H1 (cell line): Measurements from ENCODE around the gene TGFB1I1.

Experiments used
- CREB1 ChIP-seq: IDR thresholded peaks from 2 replicates; pipeline ENCODE4 v1.6.1; 2012; ENCODE audit warnings: inconsistent platforms
- CTBP2 ChIP-seq: IDR thresholded peaks from 2 replicates; pipeline ENCODE4 v1.7.0; 2011; ENCODE audit warnings: borderline replicate concordance, mild to moderate bottlenecking, moderate library complexity, mixed read lengths, low read length; ENCODE audit not compliant: insufficient read depth, insufficient read length
- CTCF ChIP-seq, 3 experiments: IDR thresholded peaks; 1 replicate in 2 of 3; 2 replicates in 1 of 3; pipeline versions ENCODE4 v1.5.1 to v1.6.1; 2011; ENCODE audit warnings: low read length in 3 of 3, mild to moderate bottlenecking in 3 of 3, inconsistent platforms in 2 of 3, low read depth in 1 of 3, moderate library complexity in 1 of 3; ENCODE audit not compliant: insufficient read depth in 1 of 3; ENCODE audit errors: control extremely low read depth in 1 of 3
- GABPA ChIP-seq: IDR thresholded peaks from 2 replicates; pipeline ENCODE4 v1.6.1; 2011; ENCODE audit warnings: mild to moderate bottlenecking, low read length, moderate library complexity, borderline replicate concordance; ENCODE audit not compliant: insufficient read depth
- HDAC2 ChIP-seq, 2 experiments: fragments of 300-600 bp in 1 of 2; sonication (generic) in 1 of 2; IDR thresholded peaks; 2 replicates each; pipeline ENCODE4 v1.6.1; 2011 to 2012; ENCODE audit warnings: low read depth in 2 of 2, low read length in 2 of 2, mild to moderate bottlenecking in 2 of 2, moderate library complexity in 2 of 2, borderline replicate concordance in 1 of 2, inconsistent platforms in 1 of 2
- NANOG ChIP-seq: IDR thresholded peaks from 2 replicates; pipeline ENCODE4 v1.6.1; 2011; ENCODE audit warnings: low read length, low read depth, mild to moderate bottlenecking, inconsistent platforms; ENCODE audit not compliant: insufficient read depth, poor library complexity, severe bottlenecking
- POLR2A ChIP-seq, 2 experiments: IDR thresholded peaks; 1 replicate in 1 of 2; 2 replicates in 1 of 2; pipeline ENCODE4 v1.6.1; 2011; ENCODE audit warnings: low read depth in 2 of 2, low read length in 2 of 2, mild to moderate bottlenecking in 2 of 2; ENCODE audit errors: control extremely low read depth in 1 of 2
- POLR2AphosphoS5 ChIP-seq: IDR thresholded peaks from 2 replicates; pipeline ENCODE4 v1.6.1; 2011; ENCODE audit warnings: low read depth, low read length
- RFX5 ChIP-seq: IDR thresholded peaks from 2 replicates; pipeline ENCODE4 v1.6.1; 2011; ENCODE audit warnings: low read depth, low read length, improper control_type of control experiment, borderline replicate concordance
- SP2 ChIP-seq: IDR thresholded peaks from 2 replicates; pipeline ENCODE4 v1.6.1; 2012; ENCODE audit warnings: mild to moderate bottlenecking, low read length, inconsistent platforms
- YY1 ChIP-seq: IDR thresholded peaks from 2 replicates; pipeline ENCODE4 v1.6.1; 2011; ENCODE audit warnings: low read depth, mild to moderate bottlenecking, low read length
- ZNF274 ChIP-seq: IDR thresholded peaks from 2 replicates; pipeline ENCODE4 v1.7.0; 2012; ENCODE audit warnings: low read length, borderline replicate concordance; ENCODE audit errors: extremely low read depth
- TF ChIP-seq, protein P1 (sequence below): IDR thresholded peaks from 2 replicates; pipeline ENCODE4 v1.6.1; 2012; ENCODE audit warnings: inconsistent platforms

- TF ChIP-seq HDAC2 (IDR thresholded peaks at IDR 0.05; ENCODE audit: borderline replicate concordance in 1 of 2, low read depth in 2 of 2, low read length in 2 of 2) (no peak), YY1 (no peak), POLR2A (IDR thresholded peaks at IDR 0.05; ENCODE audit: control extremely low read depth in 1 of 2, low read depth in 2 of 2, low read length in 2 of 2) (no peak), CREB1 (no peak), CTBP2 (no peak), CTCF (IDR thresholded peaks at IDR 0.05; ENCODE audit: control extremely low read depth in 1 of 3, insufficient read depth in 1 of 3, low read depth in 1 of 3, low read length in 3 of 3) (no peak), POLR2AphosphoS5 (no peak), ZNF274 (no peak), SP2 (no peak), GABPA (no peak), NANOG (no peak), RFX5 (no peak)
- TF ChIP-seq, protein P1, sequence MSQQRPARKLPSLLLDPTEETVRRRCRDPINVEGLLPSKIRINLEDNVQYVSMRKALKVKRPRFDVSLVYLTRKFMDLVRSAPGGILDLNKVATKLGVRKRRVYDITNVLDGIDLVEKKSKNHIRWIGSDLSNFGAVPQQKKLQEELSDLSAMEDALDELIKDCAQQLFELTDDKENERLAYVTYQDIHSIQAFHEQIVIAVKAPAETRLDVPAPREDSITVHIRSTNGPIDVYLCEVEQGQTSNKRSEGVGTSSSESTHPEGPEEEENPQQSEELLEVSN: no peak
Observed at GRCh38 chr16:31485571-31485970, 13.6 kb downstream of the TGFB1I1 start.
